IMR-90 (cell line): Measurements from ENCODE around the gene STRADA. TPM values are rescaled to one million over a fixed set of nuclear protein-coding genes. Genes with fewer than 3 reads are reported as not detected.

Source experiments
- ATAC-seq: fragments of 200-7000 bp; cut with Tn5 transposase; 2 replicates; pipeline ENCODE4 v1.9.1; 2020; ENCODE audit warnings: low read depth, mild to moderate bottlenecking, moderate library complexity
- BruUV-seq: library from RNA; stranded (reverse); fragments of 400-500 nt; replicated peaks from 2 replicates; lab custom pipeline; 2021; lab: Mats Ljungman, UMichigan
- CTCF ChIA-PET: fragments of 300-600 bp; formaldehyde crosslinking; extraction: SDS; loops from one replicate; lab custom pipeline; 2021; ENCODE audit warnings: antibody characterized with exemption; lab: Yijun Ruan, JAX
- POLR2A ChIA-PET: fragments of 300-600 bp; sonication (Branson Sonifier 250); formaldehyde crosslinking; loops from one replicate; lab custom pipeline; 2022; ENCODE audit warnings: antibody characterized with exemption; ENCODE audit not compliant: unreplicated experiment; lab: Charles Lee
- DNase-seq: peaks from one replicate; pipeline ENCODE4 v3.0.0; 2013
- H2AFZ ChIP-seq: replicated peaks from 2 replicates; pipeline ENCODE3; 2013; ENCODE audit warnings: low read length, mild to moderate bottlenecking; ENCODE audit not compliant: poor library complexity
- H2AK5ac ChIP-seq: 2 replicates; pipeline ENCODE4 v1.6.1; 2013; ENCODE audit warnings: low read depth, low read length, inconsistent platforms
- H2AK9ac ChIP-seq: replicated peaks from 2 replicates; pipeline ENCODE3; 2013; ENCODE audit warnings: mild to moderate bottlenecking, low read depth, low read length, moderate library complexity; ENCODE audit not compliant: poor library complexity
- H2BK120ac ChIP-seq: 2 replicates; pipeline ENCODE4 v1.6.1; 2013; ENCODE audit warnings: low read depth, low read length, inconsistent platforms
- H2BK15ac ChIP-seq: 3 replicates; pipeline ENCODE4 v1.6.1; 2013; ENCODE audit warnings: low read depth, low read length, inconsistent platforms
- H2BK20ac ChIP-seq: 2 replicates; pipeline ENCODE4 v1.6.1; 2013; ENCODE audit warnings: low read depth, mild to moderate bottlenecking, inconsistent platforms, low read length, moderate library complexity
- H2BK5ac ChIP-seq: 2 replicates; pipeline ENCODE4 v1.6.1; 2013; ENCODE audit warnings: mild to moderate bottlenecking, low read depth, low read length, inconsistent platforms; ENCODE audit not compliant: poor library complexity, severe bottlenecking
- H3K14ac ChIP-seq: replicated peaks from 2 replicates; pipeline ENCODE4 v1.6.1; 2013; ENCODE audit warnings: low read depth, low read length, inconsistent platforms
- H3K18ac ChIP-seq: 2 replicates; pipeline ENCODE4 v1.6.1; 2013; ENCODE audit warnings: low read depth, low read length, control low read depth
- H3K23ac ChIP-seq: 2 replicates; pipeline ENCODE4 v1.6.1; 2013; ENCODE audit warnings: low read depth, low read length, inconsistent platforms
- H3K27ac ChIP-seq: 2 replicates; pipeline ENCODE4 v1.5.1; 2013; ENCODE audit warnings: mild to moderate bottlenecking, control low read depth, low read length; ENCODE audit not compliant: insufficient read depth
- H3K27me3 ChIP-seq: 2 replicates; pipeline ENCODE4 v1.6.1; 2013; ENCODE audit warnings: low read length; ENCODE audit not compliant: control insufficient read depth, insufficient read depth
- H3K36me3 ChIP-seq: 2 replicates; pipeline ENCODE4 v1.6.1; 2013; ENCODE audit warnings: low read length, mixed read lengths; ENCODE audit not compliant: control insufficient read depth, insufficient read depth
- H3K4ac ChIP-seq: 2 replicates; pipeline ENCODE4 v1.6.1; 2013; ENCODE audit warnings: low read depth, low read length, inconsistent platforms
- H3K4me1 ChIP-seq: 2 replicates; pipeline ENCODE4 v1.6.1; 2013; ENCODE audit warnings: low read length, mixed read lengths; ENCODE audit not compliant: control insufficient read depth, insufficient read depth
- H3K4me2 ChIP-seq: 2 replicates; pipeline ENCODE4 v1.6.1; 2013; ENCODE audit warnings: low read depth, mild to moderate bottlenecking, control low read depth, low read length, moderate library complexity
- H3K4me3 ChIP-seq: 2 replicates; pipeline ENCODE4 v1.5.1; 2013; ENCODE audit warnings: low read depth, mild to moderate bottlenecking, control low read depth, low read length, moderate library complexity; ENCODE audit not compliant: insufficient read depth
- H3K56ac ChIP-seq: 2 replicates; pipeline ENCODE4 v1.6.1; 2013; ENCODE audit warnings: low read length, inconsistent platforms; ENCODE audit not compliant: insufficient read depth; ENCODE audit errors: extremely low read depth
- H3K79me1 ChIP-seq, 2 experiments: 2 replicates each; pipeline ENCODE4 v1.6.1; 2013; ENCODE audit warnings: low read length in 2 of 2, inconsistent platforms in 1 of 2, low read depth in 1 of 2
- H3K9ac ChIP-seq: 2 replicates; pipeline ENCODE4 v1.6.1; 2013; ENCODE audit warnings: low read depth, low read length, control low read depth
- H3K9me1 ChIP-seq: 2 replicates; pipeline ENCODE4 v1.6.1; 2013; ENCODE audit warnings: low read length, inconsistent platforms; ENCODE audit not compliant: insufficient read depth
- H3K9me3 ChIP-seq: 2 replicates; pipeline ENCODE4 v1.6.1; 2013; ENCODE audit warnings: low read length; ENCODE audit not compliant: control insufficient read depth, insufficient read depth
- H4K20me1 ChIP-seq: 2 replicates; pipeline ENCODE4 v1.6.1; 2013; ENCODE audit warnings: low read length, inconsistent platforms; ENCODE audit not compliant: insufficient read depth
- H4K5ac ChIP-seq: 2 replicates; pipeline ENCODE4 v1.6.1; 2013; ENCODE audit warnings: mild to moderate bottlenecking, low read depth, low read length, control low read depth
- H4K8ac ChIP-seq, 2 experiments: 2 replicates each; pipeline ENCODE4 v1.6.1; 2013; ENCODE audit warnings: low read depth in 2 of 2, low read length in 2 of 2, control low read depth in 1 of 2, inconsistent platforms in 1 of 2
- H4K91ac ChIP-seq: 2 replicates; pipeline ENCODE4 v1.6.1; 2013; ENCODE audit warnings: low read depth, low read length, inconsistent platforms; ENCODE audit not compliant: insufficient read depth
- BHLHE40 ChIP-seq: fragments of 150-350 bp; IDR thresholded peaks from 2 replicates; pipeline ENCODE4 v1.6.1; 2016; ENCODE audit warnings: mild to moderate bottlenecking, low read depth, low read length
- CHD1 ChIP-seq: IDR thresholded peaks from 2 replicates; pipeline ENCODE4 v1.6.1; 2012; ENCODE audit warnings: low read depth, low read length, improper control_type of control experiment
- CTCF ChIP-seq: conservative IDR thresholded peaks from 2 replicates; pipeline ENCODE4 v1.5.1; 2012; ENCODE audit warnings: mild to moderate bottlenecking, low read depth, low read length, improper control_type of control experiment
- ELK1 ChIP-seq: fragments of 150-350 bp; IDR thresholded peaks from 2 replicates; pipeline ENCODE4 v1.6.1; 2016; ENCODE audit warnings: low read depth, mild to moderate bottlenecking, low read length, moderate library complexity, borderline replicate concordance
- FOS ChIP-seq: fragments of 150-350 bp; IDR thresholded peaks from 2 replicates; pipeline ENCODE4 v1.6.1; 2016; ENCODE audit warnings: low read depth, low read length
- MAFK ChIP-seq: IDR thresholded peaks from 2 replicates; pipeline ENCODE4 v1.6.1; 2012; ENCODE audit warnings: low read depth, low read length, improper control_type of control experiment
- MAZ ChIP-seq: IDR thresholded peaks from 2 replicates; pipeline ENCODE4 v1.6.1; 2012; ENCODE audit warnings: low read depth, mild to moderate bottlenecking, low read length, improper control_type of control experiment, moderate library complexity, borderline replicate concordance
- MXI1 ChIP-seq: IDR thresholded peaks from 2 replicates; pipeline ENCODE4 v1.6.1; 2012; ENCODE audit warnings: low read depth, mild to moderate bottlenecking, low read length, moderate library complexity, borderline replicate concordance
- POLR2A ChIP-seq: IDR thresholded peaks from 2 replicates; pipeline ENCODE4 v1.6.1; 2012; ENCODE audit warnings: mild to moderate bottlenecking, low read depth, low read length
- RCOR1 ChIP-seq: IDR thresholded peaks from 2 replicates; pipeline ENCODE4 v1.6.1; 2012; ENCODE audit warnings: mild to moderate bottlenecking, low read length, improper control_type of control experiment; ENCODE audit not compliant: insufficient replicate concordance
- RFX5 ChIP-seq: IDR thresholded peaks from 2 replicates; pipeline ENCODE4 v1.8.0; 2012; ENCODE audit warnings: low read depth, mild to moderate bottlenecking, low read length, moderate library complexity
- SMC3 ChIP-seq: fragments of 150-350 bp; IDR thresholded peaks from 2 replicates; pipeline ENCODE4 v1.6.1; 2016; ENCODE audit warnings: low read depth, mild to moderate bottlenecking, antibody characterized with exemption, low read length, moderate library complexity
- USF2 ChIP-seq: fragments of 150-350 bp; IDR thresholded peaks from 2 replicates; pipeline ENCODE4 v1.6.1; 2017; ENCODE audit warnings: mild to moderate bottlenecking, antibody characterized with exemption, low read length, low read depth
- WGBS, 2 experiments: methylation state at CpG; one replicate each; pipeline versions ENCODE4 v1.1.5 to v1.1.7; 2013; ENCODE audit warnings: missing lambda C conversion rate in 2 of 2; ENCODE audit not compliant: insufficient read length in 1 of 2; ENCODE audit errors: extremely low coverage in 2 of 2; 5-methylcytosine and 5-hydroxymethylcytosine counted together
- dilution Hi-C: fragments of 300-500 bp; cut with HindIII; formaldehyde crosslinking; loops from one replicate; pipeline ENCODE4 v1.14.3; 2018; ENCODE audit warnings: low sequenced_read_pairs; ENCODE audit not compliant: unreplicated experiment
- in situ Hi-C: fragments of 300-500 bp; cut with MboI; formaldehyde crosslinking; loops from 3 replicates; pipeline ENCODE4 v1.14.3; 2019; ENCODE audit warnings: low sequenced_read_pairs, inconsistent platforms, mixed read lengths
- intact Hi-C: fragments of 100-400 bp; cut with micrococcal nuclease; formaldehyde crosslinking; loops from 2 replicates; pipeline ENCODE4 v1.10.0; 2022
- polyA plus RNA-seq, 3 experiments: library from polyadenylated mRNA; depleted of rRNA; stranded (reverse); fragments of >200 nt; gene quantifications; 2 replicates each; pipeline ENCODE4 v1.2.3, GENCODE V29; 2012; ENCODE audit warnings: low replicate concordance in 1 of 3
- total RNA-seq: library from RNA; depleted of rRNA; stranded (reverse); fragments of >200 nt; gene quantifications from 2 replicates; pipeline ENCODE4 v1.2.3, GENCODE V29; 2012

Gene STRADA
- total and polyA plus RNA-seq, 2 of the 4 experiments (the other 2 are of a cell fraction) = 19.9 to 30.9 TPM

- Histone ChIP-seq H3K36me3 (peaks cover 7% of the 10 kb centered on the region), H3K27ac (no peak overlapping the region), H3K27me3 (no peaks in the 10 kb centered on the region), H3K79me1 (peaks cover 0 to 3% of the 10 kb centered on the region in 2 experiments; a peak in 2 of 4 replicates), H2AK9ac (no peak overlapping the region), H3K4me1 (peaks cover 10% of the 10 kb centered on the region), H2BK120ac (no peak overlapping the region), H2BK5ac (no peak overlapping the region), H4K5ac (no peak overlapping the region), H3K4me2 (no peak overlapping the region), H4K91ac (no peak overlapping the region), H3K14ac (no peak overlapping the region), H2BK15ac (no peak overlapping the region), H3K4ac (no peak overlapping the region), H3K4me3 (no peak overlapping the region), H4K8ac (no peak overlapping the region), H2AFZ (no peak overlapping the region), H4K20me1 (no peaks in the 10 kb centered on the region; the same call in 1 of the 2 replicates), H2BK20ac (no peak overlapping the region), H3K23ac (no peak overlapping the region), H2AK5ac (no peak overlapping the region), H3K9ac (no peak overlapping the region), H3K9me1 (0 out of 2 replicates have a peak, but pooled peaks cover 9% of the 10 kb centered on the region), H3K18ac (no peak overlapping the region), H3K9me3 (no peaks in the 10 kb centered on the region), H3K56ac (no peak overlapping the region)
- in situ Hi-C loops = no loop called here
- TF ChIP-seq BHLHE40 (no peak), MXI1 (no peak), CTCF (no peak), SMC3 (no peak), CHD1 (no peak), RCOR1 (no peak), ELK1 (no peak), POLR2A (no peak), USF2 (no peak), FOS (no peak), MAZ (no peak), MAFK (no peak), RFX5 (no peak)
- intact Hi-C loops = no loop called here
- ChIA-PET CTCF (no interaction called here), POLR2A (no interaction called here)
- dilution Hi-C loops = no loop called here
- BruUV-seq = no TSS peak
- ATAC-seq (no peak), DNase-seq (no peak)
- no CpG with 5 or more reads among the region's 2 CpGs for WGBS, 2 experiments
These were observed 68.7 kb downstream of the STRADA start for GRCh38 chr17:63672856-63673255.
